HAP-1 (cell line): Measurements from ENCODE around the gene CRY2.

Experiments
- DNase-seq, 2 experiments: peaks; one replicate each; pipeline ENCODE4 v3.0.0-alpha.2; 2016 to 2020; ENCODE audit warnings: low spot score in 2 of 2
- H3K27me3 ChIP-seq: fragments of 250-450 bp; sonication (Bioruptor Pico); 2 replicates; pipeline ENCODE4 v1.5.1; 2020; ENCODE audit warnings: low read depth, mild to moderate bottlenecking, moderate library complexity
- H3K36me3 ChIP-seq: fragments of 250-450 bp; sonication (Bioruptor Pico); replicated peaks from 2 replicates; pipeline ENCODE4 v1.5.1; 2020; ENCODE audit warnings: mild to moderate bottlenecking
- H3K4me1 ChIP-seq: fragments of 250-450 bp; sonication (Bioruptor Pico); 2 replicates; pipeline ENCODE4 v1.5.1; 2020; ENCODE audit warnings: mild to moderate bottlenecking
- H3K4me3 ChIP-seq: fragments of 250-450 bp; sonication (Bioruptor Pico); 2 replicates; pipeline ENCODE4 v1.5.1; 2020; ENCODE audit warnings: mild to moderate bottlenecking, moderate library complexity
- H3K9me3 ChIP-seq: fragments of 250-450 bp; sonication (Bioruptor Pico); 2 replicates; pipeline ENCODE4 v1.5.1; 2020; ENCODE audit warnings: mild to moderate bottlenecking, moderate library complexity
- in situ Hi-C: fragments of 300-500 bp; cut with MboI; formaldehyde crosslinking; loops from 3 replicates; pipeline ENCODE4 v1.14.3; 2020; ENCODE audit warnings: low sequenced_read_pairs, inconsistent platforms, mixed read lengths

The CRY2 gene

GRCh38 chr11:45846974-45847910, at the start of gene CRY2:
Gene CRY2, plus strand, starts transcription at chr11:45847475. Its CDS starts 16 bp downstream, at chr11:45847491.
- Histone ChIP-seq H3K4me1 (peaks cover 17% of the 10 kb centered on the region), H3K9me3 (no peaks in the 10 kb centered on the region), H3K36me3 (no peaks in the 10 kb centered on the region), H3K4me3 (peak within 1 kb of the TSS; percentile 87), H3K27me3 (no peaks in the 10 kb centered on the region)
- DNase-seq: peak; percentile 93 to 100
- in situ Hi-C loops: no loop called here

GRCh38 chr11:45798793-45799441, 48.4 kb upstream of the CRY2 start:
- in situ Hi-C loops: no loop called here
- Histone ChIP-seq H3K27me3 (no peaks in the 10 kb centered on the region), H3K9me3 (no peaks in the 10 kb centered on the region), H3K36me3 (no peaks in the 10 kb centered on the region), H3K4me1 (no peaks in the 10 kb centered on the region; the same call in 1 of the 2 replicates), H3K4me3 (no peak overlapping the region)
- DNase-seq: no peak

GRCh38 chr11:45799562-45799961, 47.7 kb upstream of the CRY2 start:
- no peak for DNase-seq
- Histone ChIP-seq H3K4me1 (no peaks in the 10 kb centered on the region; the same call in 1 of the 2 replicates), H3K36me3 (no peaks in the 10 kb centered on the region), H3K27me3 (no peaks in the 10 kb centered on the region), H3K9me3 (no peaks in the 10 kb centered on the region), H3K4me3 (no peak overlapping the region)
- in situ Hi-C loops: no loop called here

GRCh38 chr11:45800261-45800660, 47.0 kb upstream of the CRY2 start:
- no peak for DNase-seq
- Histone ChIP-seq H3K27me3 (no peaks in the 10 kb centered on the region), H3K4me1 (no peaks in the 10 kb centered on the region; the same call in 1 of the 2 replicates), H3K4me3 (no peak overlapping the region), H3K36me3 (no peaks in the 10 kb centered on the region), H3K9me3 (no peaks in the 10 kb centered on the region)
- in situ Hi-C loops: no loop called here

GRCh38 chr11:45801723-45802315, 45.5 kb upstream of the CRY2 start:
- in situ Hi-C loops: no loop called here
- Histone ChIP-seq H3K9me3 (no peaks in the 10 kb centered on the region), H3K36me3 (no peaks in the 10 kb centered on the region), H3K4me1 (peaks cover 3% of the 10 kb centered on the region; the same call in 1 of the 2 replicates), H3K4me3 (no peak overlapping the region), H3K27me3 (no peaks in the 10 kb centered on the region)
- DNase-seq: no peak

- Histone ChIP-seq H3K27me3 (no peaks in the 10 kb centered on the region), H3K4me3 (no peak overlapping the region), H3K9me3 (no peaks in the 10 kb centered on the region), H3K36me3 (no peaks in the 10 kb centered on the region; the same call in 1 of the 2 replicates), H3K4me1 (peaks cover 9% of the 10 kb centered on the region)
- in situ Hi-C loops: no loop called here
- DNase-seq: no peak
Observed at GRCh38 chr11:45802531-45803317, 44.6 kb upstream of the CRY2 start.

GRCh38 chr11:45803971-45804760, 43.1 kb upstream of the CRY2 start:
- DNase-seq: peak in 1 of 2 experiments; percentile 82
- Histone ChIP-seq H3K27me3 (no peaks in the 10 kb centered on the region), H3K36me3 (peaks cover 6% of the 10 kb centered on the region), H3K9me3 (no peaks in the 10 kb centered on the region), H3K4me1 (peaks cover 9% of the 10 kb centered on the region), H3K4me3 (peak overlapping the region; percentile 60)
- in situ Hi-C loops: no loop called here

GRCh38 chr11:45804761-45805304, 42.4 kb upstream of the CRY2 start, which contains the start of gene SLC35C1:
Gene SLC35C1, plus strand, starts transcription at chr11:45805149. Its CDS starts 653 bp downstream, at chr11:45805802.
- in situ Hi-C loops: no loop called here
- Histone ChIP-seq H3K36me3 (peaks cover 6% of the 10 kb centered on the region), H3K27me3 (no peaks in the 10 kb centered on the region), H3K4me3 (peak within 1 kb of the TSS; percentile 60), H3K9me3 (no peaks in the 10 kb centered on the region), H3K4me1 (peaks cover 9% of the 10 kb centered on the region)
- DNase-seq: peak; percentile 94 to 98

GRCh38 chr11:45805305-45806071, 41.8 kb upstream of the CRY2 start:
- peak overlapping the region; percentile 60 for H3K4me3 ChIP-seq
- in situ Hi-C loops: no loop called here
- peaks cover 9% of the 10 kb centered on the region for H3K4me1 ChIP-seq
- peak; percentile 26 to 60 for DNase-seq
- no peaks in the 10 kb centered on the region for H3K27me3 ChIP-seq
- H3K9me3 ChIP-seq: no peaks in the 10 kb centered on the region
- H3K36me3 ChIP-seq: peaks cover 6% of the 10 kb centered on the region

GRCh38 chr11:45806072-45806933, 41.0 kb upstream of the CRY2 start:
- H3K4me1 ChIP-seq: peaks cover 9% of the 10 kb centered on the region
- H3K9me3 ChIP-seq: no peaks in the 10 kb centered on the region
- H3K4me3 ChIP-seq: peak overlapping the region; percentile 60
- in situ Hi-C loops: no loop called here
- peaks cover 12% of the 10 kb centered on the region for H3K36me3 ChIP-seq
- H3K27me3 ChIP-seq: no peaks in the 10 kb centered on the region
- DNase-seq: no peak
